GM18498 (cell line): ENCODE measurements around the gene FERMT1.
"Not testable (repeated sequence)": the region's sequence is repeated elsewhere in the genome, so short reads cannot be mapped to it uniquely, and the experiment has no call there.

Experiments used
- ATAC-seq: cut with Tn5 transposase; IDR thresholded peaks from one replicate; pipeline ENCODE4 v1.9.1; 2021; ENCODE audit warnings: mild to moderate bottlenecking, moderate library complexity; ENCODE audit not compliant: unreplicated experiment

FERMT1 gene

DNA sequence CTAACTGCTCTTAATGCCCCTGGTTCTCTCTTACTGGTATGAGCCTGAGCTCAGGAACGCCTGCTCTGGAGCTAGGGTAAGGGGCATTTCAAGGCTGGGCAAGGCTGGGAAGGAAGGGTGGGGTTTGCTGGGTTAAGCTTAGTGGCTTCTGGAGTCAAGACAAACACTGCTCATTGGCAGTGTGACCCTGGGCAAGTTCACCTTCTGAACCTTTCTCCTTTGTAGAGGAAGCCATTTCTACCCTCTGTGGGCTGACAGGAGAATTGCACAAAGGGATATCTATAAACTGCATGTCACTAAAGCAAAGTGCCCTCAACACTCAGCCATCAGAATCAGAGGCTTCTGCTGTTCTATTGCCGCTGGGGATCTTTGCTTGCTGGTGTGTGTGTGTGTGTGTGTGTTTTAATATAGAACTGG lies 48.7 kb downstream of the FERMT1 start:
- peak; percentile 85 for ATAC-seq

DNA sequence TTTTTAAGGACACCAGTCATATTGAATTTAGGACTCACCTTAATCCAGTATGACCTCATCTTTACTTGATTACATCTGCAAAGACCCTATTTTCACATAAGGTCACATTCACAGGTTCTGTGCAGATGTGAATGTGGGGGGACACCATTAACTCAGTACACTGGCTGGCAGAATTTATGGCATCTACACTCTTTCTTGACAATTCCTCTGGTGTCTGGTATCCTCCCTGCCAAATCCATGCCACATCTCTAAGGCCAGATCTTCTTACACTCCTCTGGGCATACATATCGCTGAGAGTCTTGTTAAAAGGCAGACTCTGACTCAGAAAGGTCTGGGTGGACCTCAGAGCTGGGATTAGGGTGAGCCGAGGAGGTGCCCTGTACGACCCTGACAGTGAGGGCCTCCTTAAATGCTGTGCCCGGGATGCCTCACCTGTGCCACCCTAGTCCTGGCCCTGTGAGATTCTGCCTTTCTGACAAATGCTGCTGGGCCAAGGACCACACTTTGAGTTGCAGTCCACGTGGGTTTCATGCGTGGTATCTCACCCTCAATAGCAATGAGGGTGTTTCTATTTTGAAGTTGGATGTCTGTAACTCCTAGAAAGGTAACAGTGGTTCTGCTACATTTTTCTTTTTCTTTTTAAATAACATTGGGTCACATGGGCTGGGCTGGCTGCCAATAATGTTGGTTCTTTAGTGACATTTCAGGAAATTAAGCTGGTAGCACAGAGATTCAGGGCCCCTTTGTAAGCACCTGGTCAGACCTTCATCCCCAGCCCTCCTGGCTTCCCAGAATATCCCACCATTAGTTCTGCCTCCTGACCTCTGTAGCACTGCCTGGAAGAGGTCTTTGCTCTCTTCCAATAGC lies 51.8 kb downstream of the FERMT1 start:
- ATAC-seq = no peak

DNA sequence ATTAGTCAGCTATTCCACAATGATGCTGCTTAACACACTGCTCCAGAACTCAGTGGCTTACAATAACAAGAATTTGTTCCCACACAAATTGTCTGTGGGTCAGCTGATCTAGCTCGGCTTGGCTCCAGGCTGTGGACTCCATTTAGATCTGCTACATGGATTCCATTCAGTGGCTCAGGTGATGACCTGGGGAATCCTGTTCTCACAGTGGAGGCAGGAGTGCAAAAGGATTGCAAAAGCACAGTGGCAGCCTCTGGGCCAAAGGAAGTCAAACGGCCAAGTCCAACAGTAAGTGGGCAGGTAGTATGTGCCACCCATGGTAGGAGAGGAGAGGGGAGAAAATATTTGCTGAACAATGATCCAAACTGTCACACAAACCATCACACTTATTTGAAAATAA lies 53.2 kb downstream of the FERMT1 start:
- no peak for ATAC-seq

DNA sequence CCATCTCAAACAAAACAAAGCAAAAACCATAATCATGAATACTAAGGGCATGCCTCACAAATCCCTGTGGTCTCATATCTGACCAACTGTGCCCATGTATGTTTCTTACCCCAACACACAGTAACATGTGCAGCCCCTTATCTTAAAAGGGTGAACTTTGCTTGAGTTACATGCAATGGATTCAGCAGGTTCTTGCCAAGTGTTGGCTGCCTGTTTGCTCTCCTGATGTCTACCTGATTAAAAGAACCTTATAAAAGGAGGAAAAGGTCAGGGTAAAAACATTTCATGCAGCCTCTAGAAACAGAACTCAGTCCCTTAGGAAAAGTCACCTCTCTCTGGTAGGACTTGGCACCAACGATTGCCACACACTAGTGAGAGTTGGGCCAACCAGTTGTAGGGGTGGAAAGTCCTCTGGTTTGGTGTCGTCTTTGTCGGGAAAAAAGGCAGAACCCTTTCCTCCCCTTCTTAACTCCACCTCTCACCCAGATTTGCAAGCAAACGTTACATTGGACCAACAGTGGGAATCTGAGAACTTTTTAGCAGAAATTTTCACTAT lies 55.0 kb downstream of the FERMT1 start:
- ATAC-seq = no peak

DNA sequence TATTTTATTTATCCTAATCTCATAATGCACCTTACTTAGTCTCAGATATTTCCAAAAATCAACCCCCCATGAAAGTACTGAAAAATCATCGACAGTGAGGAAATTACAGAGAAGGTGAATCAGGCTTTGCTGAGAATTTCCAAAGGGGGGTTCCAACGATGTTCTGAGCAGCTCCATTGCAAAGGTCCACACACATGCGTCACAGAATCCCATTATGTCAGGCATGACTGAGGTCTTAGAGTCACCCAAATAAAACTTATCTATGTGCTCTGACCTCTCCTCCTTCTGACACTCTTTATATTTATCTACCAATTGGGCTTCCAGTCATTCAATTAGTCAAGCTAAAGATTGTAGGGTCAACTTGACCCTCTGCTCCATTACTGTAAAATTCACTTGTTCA lies 56.2 kb downstream of the FERMT1 start:
- no peak for ATAC-seq

DNA sequence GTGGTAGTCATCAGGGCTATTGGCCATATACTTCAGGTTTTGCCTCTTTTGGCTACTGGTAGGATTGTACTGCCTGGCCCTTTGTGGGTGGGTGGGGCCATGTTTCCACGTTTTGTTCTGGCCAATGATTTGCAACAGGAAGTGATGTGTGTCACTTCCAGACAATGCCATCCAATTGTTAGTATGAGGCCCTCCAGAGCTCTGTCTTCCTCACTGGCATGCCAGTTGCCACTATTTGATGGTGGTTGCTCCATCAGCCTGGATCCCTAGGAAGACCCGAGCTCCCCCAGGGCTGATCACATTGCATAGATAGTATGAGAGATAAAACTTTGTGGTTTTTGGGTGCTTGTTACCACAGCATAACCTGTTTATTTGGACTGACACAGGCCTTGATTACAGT lies 61.3 kb downstream of the FERMT1 start:
- no peak for ATAC-seq

DNA sequence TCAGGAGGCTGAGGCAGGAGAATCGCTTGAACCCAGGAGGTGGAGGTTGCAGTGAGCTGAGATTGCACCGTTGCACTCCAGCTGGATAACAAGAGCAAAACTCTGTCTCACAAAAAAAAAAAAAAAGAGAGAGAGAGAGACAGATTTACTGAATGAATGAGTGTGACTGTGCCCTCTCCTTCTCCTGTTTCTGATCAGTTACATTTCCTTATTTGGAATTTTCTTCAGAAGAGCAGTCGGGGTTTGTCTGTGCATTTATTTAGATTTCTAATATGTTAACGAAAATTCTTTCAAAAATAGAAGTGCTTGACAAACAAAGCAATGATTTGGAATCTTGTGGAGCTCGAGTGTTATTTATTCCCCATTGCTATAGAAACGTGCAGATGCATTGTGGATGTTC lies 62.6 kb downstream of the FERMT1 start:
- no peak for ATAC-seq

DNA sequence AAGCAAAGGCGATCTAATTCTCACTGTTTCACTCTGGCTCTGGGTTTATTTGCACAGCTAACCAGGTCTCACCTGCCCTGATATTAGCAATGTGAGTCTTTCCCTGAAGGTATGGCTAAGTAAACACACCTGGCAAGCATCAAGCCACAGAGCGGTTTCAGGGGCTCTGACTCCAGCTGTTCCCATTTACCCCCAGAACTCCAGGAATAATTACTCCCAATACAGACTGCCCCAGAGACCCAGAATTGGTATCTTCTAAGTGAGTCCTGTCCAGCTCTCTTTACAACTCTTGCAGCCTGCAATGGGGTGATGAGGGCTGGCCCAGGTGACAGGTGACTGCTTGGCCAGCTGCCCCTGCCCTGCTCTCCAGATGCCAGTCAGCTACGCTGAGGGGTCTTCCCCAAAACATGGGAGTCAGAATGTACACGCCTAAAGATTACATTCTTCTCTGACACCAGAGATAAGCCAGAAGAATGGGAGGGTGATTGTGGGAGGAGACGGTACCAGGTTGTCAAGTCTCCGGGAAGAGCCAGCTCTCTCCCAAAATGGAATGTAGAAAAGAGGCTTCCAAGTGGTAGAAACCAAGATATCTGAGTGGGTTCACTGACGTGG lies 64.0 kb downstream of the FERMT1 start:
- no peak for ATAC-seq

DNA sequence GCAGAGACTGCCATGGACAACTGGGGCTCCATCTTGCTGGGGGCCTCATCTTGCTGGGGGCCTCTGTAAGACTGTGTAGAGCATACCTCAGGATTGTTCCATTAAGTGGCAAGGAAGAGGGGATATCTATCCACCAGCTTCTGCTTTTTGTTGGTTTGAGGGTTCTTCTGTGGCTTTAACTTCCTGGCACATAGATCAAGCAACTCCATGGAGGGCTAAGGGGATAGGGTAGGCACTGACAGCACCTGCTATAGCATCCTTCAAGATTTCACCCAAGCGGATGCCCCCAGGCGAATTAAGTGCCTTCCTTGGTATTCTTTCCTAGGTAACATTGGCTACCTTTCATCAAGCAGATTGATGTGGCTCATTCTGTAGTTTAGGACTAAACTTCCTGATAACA lies 65.1 kb downstream of the FERMT1 start:
- ATAC-seq = no peak

DNA sequence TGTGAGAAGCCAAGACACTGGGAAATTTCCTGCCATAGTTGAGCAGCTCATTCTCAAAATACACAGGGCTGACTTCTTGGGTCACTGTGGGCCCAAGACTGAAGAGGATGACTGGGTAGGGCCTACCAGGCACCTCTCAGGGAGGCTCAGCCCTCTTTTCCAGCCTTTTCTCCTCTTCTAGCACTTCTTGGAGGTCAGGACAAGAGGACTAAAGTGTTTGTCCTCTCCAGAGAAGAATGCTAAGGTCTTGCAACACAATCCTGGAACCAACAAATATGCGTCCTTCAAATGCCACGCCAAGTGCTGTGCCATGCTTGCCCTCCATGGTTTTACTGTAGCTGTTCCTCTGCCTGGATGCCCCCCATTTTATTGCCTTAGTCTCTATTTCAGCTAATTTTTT lies 65.7 kb downstream of the FERMT1 start:
- no peak for ATAC-seq

DNA sequence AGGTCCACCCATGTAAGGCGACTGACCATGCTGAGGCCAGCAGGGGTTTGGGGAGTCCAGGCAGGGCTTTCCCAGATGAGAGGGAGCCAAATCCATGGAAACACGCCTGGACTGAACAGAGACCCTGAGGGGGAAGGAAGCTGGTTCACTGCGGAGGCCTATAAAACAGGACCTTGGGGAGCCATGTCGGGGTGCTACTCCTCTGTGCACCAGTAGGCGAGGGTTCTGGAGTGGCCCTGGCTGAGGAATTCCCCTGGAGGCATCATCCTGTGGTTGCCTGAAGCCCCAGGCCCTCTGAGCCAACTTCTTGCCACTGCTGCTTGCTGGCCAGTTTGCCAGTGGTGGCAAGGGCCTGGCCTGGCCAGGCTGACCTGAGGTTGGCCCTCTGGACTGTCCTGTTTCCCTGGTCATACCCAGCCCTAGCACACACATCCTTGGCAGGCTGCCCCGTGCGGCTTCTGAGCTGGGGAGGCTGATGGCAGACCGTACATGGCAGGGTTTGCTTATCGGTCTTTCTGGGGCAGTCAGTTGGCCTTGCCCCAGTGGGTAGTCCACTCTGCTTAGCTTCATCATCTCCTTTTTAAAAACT lies 66.8 kb downstream of the FERMT1 start:
- no peak for ATAC-seq

DNA sequence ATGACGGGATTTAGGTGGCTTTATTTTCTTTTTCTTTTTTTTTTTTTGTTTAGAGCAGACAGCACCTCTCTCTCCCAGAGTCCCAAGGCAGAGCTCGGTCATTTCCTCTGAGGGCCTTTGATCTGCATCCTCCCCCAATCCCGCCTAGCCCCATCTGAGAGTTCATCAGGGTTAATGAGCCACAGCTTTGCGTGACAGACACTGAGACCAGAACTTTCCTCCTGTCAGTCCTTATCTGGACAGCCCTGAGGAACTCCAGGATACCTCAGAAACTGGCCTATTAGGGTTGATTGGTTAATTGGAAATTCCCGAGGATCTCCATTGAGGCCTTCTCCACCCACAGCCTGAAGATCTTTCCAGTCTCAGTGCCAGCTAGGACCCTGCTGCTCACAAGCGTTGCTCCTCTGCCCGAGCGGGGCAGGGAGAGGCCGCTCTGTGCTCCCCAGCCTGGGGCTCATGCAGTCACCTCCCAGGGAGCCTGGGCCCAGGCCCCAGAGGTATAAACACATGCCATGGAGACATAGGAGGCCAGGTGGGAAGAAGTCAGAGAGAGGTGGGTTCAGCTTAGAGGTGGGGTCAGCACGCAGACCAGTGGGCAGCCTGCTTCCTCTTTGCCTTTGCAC lies 67.6 kb downstream of the FERMT1 start:
- ATAC-seq = no peak

DNA sequence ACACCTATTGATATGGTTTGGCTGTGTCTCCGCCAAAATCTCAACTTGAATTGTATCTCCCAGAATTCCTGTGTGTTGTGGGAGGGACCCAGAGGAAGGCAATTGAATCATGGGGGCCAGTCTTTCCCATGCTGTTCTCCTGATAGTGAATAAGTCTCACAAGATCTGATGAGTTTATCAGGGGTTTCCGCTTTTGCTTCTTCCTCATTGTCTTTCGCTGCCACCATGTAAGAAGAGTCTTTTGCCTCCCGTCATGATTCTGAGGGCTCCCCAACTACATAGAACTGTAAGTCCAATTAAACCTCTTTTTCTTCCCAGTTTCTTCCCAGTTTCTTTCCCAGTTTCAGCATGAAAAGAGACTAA lies 68.2 kb downstream of the FERMT1 start:
- not testable (repeated sequence) for ATAC-seq

DNA sequence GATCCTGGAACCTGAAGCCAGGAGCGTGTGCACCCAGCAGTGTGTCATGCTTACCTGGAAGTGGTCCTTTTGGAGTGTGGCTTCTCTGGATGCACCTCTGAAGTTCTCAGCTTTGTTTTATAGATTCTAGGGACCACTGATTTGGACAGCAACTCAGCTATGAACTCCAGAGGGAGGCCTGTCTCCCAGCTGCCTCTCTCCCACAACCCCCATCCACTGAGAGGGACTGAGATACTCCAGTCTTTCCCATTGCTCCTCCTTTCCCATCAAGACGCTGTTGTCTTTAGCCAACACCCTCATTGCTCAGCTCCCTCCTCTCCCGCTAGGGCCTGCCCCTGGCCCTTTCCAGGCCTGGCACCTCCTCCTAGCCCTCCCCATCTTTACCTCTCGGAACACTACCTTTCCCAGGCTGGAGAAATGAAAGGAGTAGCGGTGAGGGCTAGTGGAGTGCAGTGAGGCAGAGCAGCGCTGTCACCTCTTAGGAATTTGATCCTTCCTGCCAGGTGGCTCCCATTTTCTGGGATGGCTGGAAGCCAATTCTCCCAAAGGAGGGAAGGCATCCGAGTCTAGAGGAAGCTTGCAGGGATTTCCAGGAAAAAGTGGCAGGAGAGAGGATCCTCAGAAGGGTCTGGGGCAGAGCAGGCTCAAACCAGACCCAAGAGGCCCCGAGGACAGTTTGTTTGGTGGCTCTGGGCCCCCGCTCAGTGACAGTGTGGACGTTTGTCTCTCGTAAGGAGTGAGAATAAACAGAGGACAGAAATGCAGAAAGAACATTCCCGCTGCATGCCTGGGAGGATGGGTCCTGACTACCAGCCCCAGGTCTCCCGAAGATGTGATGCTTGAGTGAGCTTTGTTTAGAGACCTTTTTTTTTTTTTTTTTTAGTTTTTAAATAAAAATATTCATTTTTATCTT lies 68.8 kb downstream of the FERMT1 start, which contains the start of gene LRRN4:
TSS of gene LRRN4 (minus strand) at position 285 of the 913 bp plus-strand sequence. CDS start 1,261 bp downstream, outside the sequence.
- ATAC-seq = no peak

DNA sequence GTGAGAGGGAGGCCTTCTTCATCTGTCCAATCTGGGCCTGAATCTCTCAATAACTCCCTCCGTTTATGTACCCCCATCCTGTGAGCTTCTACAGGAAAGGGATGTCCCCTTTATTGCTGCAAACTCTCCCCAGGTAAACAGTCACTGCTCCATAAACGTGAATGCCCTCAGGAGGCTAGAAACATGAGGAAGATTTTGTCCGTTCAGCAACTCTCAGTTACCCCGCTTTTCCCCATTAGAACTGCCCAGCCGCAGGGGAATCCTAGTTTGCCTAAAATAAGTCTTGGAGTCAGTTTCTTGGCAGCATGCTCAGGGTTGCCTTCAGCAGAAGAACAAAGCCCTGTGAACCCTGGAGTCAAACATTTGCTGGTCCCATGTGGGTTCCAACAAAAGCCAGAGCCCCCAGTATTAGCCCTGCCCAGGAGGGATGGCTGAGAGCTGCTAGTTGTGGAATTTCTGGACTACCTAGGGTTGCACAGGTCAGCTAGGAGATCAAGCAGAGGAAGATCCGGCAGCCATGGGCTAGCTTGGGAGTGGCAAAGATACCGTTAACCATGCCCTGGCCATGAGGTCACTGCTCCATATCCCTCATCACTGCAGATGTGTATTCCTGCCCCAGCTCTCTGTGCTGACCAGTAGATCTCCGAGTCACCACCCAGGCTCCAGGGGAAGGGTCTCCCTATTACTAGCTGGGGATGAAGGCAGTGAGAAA lies 69.6 kb downstream of the FERMT1 start:
- no peak for ATAC-seq

DNA sequence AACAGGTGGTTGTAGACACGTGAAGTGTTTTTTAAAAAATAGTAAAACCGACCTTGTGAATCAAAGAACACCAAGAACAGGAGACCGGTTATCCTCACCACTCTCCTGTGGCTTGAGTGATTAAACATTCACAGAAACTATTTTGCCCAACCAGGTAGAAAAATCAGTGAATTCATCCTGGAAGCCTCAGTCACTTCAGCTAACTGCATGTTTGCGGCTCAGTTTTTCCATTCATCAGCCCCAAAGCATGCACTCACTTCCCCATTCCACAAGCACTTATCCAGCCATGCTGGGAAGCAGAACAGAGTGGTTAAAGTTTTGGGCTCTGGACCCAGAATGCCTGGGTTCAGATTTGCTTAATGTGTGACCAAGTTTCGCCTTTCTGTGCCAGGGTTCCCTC lies 71.3 kb downstream of the FERMT1 start:
- no peak for ATAC-seq

DNA sequence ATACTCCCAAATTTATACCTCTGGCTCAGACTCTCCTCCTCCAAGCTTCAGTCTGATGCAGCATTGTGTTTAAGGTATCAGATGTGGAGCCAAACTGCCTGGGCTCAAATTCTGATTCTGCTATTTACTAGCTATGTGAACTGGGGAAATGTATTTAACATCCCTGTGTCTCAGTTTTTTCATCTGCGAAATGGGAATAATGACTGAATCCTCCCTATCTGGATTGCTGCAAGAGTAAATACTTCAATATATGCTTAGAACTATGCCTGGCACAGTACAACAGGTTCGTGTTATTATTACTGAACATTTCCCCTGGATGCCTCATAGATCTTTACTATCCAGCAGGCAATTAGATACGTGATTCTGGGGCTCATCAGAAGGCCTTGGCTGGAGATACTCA lies 74.4 kb downstream of the FERMT1 start:
- no peak for ATAC-seq

DNA sequence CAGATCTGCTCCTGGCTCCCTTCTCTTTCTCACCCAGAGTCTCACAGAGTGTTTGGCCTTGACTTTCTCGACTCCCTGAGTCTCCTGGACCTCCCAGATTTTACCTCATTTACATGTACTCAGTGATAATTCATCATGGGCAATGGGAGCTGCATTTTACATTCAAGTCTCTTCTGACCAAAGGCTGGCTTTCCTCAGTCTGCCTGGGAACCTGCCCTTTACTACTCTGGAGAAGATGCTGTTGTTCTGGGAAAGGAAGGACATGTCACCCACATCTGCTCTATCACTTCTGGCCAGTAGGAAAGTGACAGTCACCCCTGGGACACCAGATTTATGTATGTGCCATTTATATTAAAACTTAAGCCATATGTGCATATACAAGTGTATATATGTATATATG lies 76.4 kb downstream of the FERMT1 start:
- ATAC-seq = no peak

DNA sequence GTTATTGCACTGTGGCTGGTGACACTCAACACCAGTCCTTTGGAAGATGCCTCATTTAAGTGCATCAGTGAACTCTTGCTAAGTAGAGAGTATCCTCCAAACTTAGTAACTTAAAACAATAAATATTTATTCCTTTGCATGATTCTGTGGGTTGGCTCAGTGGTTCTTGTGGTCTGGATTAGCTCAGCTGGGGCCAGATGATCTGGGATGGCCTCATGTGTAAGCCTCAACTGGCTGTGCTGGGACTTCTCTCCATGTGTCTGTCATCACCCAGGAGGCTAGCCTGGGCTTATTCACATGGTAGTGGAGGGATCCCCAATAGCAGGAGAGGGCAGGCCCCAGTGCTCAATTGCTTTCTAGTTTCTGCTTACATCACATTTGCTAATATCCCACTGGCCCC lies 77.3 kb downstream of the FERMT1 start:
- no peak for ATAC-seq

DNA sequence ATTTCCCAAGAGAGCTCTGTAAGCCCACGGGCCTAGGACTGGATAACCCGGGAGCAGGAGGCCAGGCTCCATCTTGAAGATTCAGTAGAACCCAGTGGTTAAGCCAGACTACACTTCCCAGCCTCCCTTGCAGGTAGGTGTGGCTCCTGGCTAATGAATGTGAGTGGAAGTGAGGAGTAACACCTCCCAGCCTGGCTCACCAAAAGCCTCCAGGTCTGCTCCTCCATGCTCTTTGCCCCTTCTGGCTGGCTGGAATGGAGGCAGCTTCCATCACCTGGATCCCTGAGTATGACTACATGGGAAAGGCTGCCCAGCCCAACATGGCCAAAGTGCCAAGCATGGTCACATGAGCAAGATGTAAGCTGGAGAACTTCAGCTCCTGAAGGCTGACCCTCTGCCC lies 78.7 kb downstream of the FERMT1 start:
- ATAC-seq = no peak
